ENCODE measurements around the gene KIF21A. TPM values are rescaled to one million over a fixed set of nuclear protein-coding genes. Genes with fewer than 3 reads are reported as not detected.

Gene KIF21A
- polyA plus RNA-seq, 1 of the 3 experiments (the other 2 are of a cell fraction): 3.6 TPM

DNA sequence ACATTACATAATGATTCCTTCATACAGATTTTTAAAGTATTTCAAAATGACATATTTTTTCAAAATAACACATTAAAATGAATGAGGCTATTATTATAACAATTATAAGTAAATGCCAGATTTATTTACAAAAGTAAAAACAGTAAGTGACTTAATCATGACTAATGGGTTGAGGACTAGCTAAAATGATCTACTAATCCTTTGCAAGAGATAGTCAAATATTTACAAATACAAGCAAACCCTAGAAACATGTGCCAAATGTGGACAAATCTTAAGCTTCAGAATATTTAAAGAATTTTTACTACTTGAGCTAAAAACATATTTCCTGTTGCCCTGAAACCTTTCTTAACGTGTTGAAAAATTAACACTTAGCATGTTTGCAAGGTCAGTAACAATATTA lies 74.8 kb downstream of the KIF21A start:
- Histone ChIP-seq H3K27me3 (ENCODE audit: insufficient read depth) (no peaks in the 10 kb centered on the region), H3K79me2 (ENCODE audit: insufficient read depth) (no peaks in the 10 kb centered on the region), H4K20me1 (ENCODE audit: insufficient read depth) (no peaks in the 10 kb centered on the region), H3K9me3 (no peaks in the 10 kb centered on the region), H3K9me2 (no peaks in the 10 kb centered on the region), H3K27ac (ENCODE audit: low read depth in 2 of 2, low read length in 1 of 2) (no peak overlapping the region; a peak in 1 of 4 replicates), H3K4me1 (ENCODE audit: control insufficient read depth in 1 of 2, insufficient read depth in 2 of 2, low read depth in 1 of 2, low read length in 1 of 2) (no peaks in the 10 kb centered on the region), H3K36me3 (replicated peaks in 1 of 2; ENCODE audit: control insufficient read depth in 1 of 2, insufficient read depth in 2 of 2, low read length in 1 of 2) (peaks cover 3 to 32% of the 10 kb centered on the region in 2 experiments), H3K4me3 (ENCODE audit: low read depth in 2 of 2, low read length in 1 of 2) (no peak overlapping the region), H2AFZ (ENCODE audit: low read depth) (no peak overlapping the region), H3K4me2 (no peak overlapping the region), H3F3A (replicated peaks; ENCODE audit: insufficient read depth) (no peaks in the 10 kb centered on the region), H3K9ac (no peak overlapping the region)
- CTCF ChIA-PET: interaction anchor here (1.1 to 1.2 kb wide), 3 partner anchors 18 to 75 kb away, joined by 3 to 5 read pairs (median 3); partner anchors contain the start of gene KIF21A
- 71% methylated on average over 1 of the region's 1 CpG for WGBS (ENCODE audit: low lambda C conversion rate)
- POLR2A ChIA-PET: no interaction called here
- TF ChIP-seq RXRA (IDR thresholded peaks at IDR 0.05; ENCODE audit: borderline replicate concordance, low read depth) (no peak), SIN3A (IDR thresholded peaks at IDR 0.05; ENCODE audit: borderline replicate concordance, low read depth, low read length) (no peak), RAD21 (IDR thresholded peaks at IDR 0.05; ENCODE audit: low read length) (no peak), RFX5 (IDR thresholded peaks at IDR 0.05; ENCODE audit: low read length) (no peak), POLR2AphosphoS5 (IDR thresholded peaks at IDR 0.05; ENCODE audit: low read depth, low read length) (no peak), NRF1 (IDR thresholded peaks at IDR 0.05; ENCODE audit: low read depth, low read length) (no peak), TEAD4 (IDR thresholded peaks at IDR 0.05; ENCODE audit: borderline replicate concordance, insufficient read depth) (no peak), SMC3 (IDR thresholded peaks at IDR 0.05; ENCODE audit: low read depth, low read length) (no peak), FOXM1 (IDR thresholded peaks at IDR 0.05; ENCODE audit: low read depth) (no peak), FOXJ3 (CRISPR knock-in tag; IDR thresholded peaks at IDR 0.05) (no peak), MEF2A (IDR thresholded peaks at IDR 0.05; ENCODE audit: borderline replicate concordance, low read depth) (no peak), JUND (IDR thresholded peaks at IDR 0.05) (no peak), RCOR1 (IDR thresholded peaks at IDR 0.05; ENCODE audit: low read length) (no peak)
- TF ChIP-seq, protein P1, sequence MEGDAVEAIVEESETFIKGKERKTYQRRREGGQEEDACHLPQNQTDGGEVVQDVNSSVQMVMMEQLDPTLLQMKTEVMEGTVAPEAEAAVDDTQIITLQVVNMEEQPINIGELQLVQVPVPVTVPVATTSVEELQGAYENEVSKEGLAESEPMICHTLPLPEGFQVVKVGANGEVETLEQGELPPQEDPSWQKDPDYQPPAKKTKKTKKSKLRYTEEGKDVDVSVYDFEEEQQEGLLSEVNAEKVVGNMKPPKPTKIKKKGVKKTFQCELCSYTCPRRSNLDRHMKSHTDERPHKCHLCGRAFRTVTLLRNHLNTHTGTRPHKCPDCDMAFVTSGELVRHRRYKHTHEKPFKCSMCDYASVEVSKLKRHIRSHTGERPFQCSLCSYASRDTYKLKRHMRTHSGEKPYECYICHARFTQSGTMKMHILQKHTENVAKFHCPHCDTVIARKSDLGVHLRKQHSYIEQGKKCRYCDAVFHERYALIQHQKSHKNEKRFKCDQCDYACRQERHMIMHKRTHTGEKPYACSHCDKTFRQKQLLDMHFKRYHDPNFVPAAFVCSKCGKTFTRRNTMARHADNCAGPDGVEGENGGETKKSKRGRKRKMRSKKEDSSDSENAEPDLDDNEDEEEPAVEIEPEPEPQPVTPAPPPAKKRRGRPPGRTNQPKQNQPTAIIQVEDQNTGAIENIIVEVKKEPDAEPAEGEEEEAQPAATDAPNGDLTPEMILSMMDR (IDR thresholded peaks at IDR 0.05): no peak
- TF ChIP-seq, protein P2, sequence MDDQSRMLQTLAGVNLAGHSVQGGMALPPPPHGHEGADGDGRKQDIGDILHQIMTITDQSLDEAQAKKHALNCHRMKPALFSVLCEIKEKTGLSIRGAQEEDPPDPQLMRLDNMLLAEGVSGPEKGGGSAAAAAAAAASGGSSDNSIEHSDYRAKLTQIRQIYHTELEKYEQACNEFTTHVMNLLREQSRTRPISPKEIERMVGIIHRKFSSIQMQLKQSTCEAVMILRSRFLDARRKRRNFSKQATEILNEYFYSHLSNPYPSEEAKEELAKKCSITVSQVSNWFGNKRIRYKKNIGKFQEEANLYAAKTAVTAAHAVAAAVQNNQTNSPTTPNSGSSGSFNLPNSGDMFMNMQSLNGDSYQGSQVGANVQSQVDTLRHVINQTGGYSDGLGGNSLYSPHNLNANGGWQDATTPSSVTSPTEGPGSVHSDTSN (IDR thresholded peaks at IDR 0.05): no peak
- TF ChIP-seq, protein P3, sequence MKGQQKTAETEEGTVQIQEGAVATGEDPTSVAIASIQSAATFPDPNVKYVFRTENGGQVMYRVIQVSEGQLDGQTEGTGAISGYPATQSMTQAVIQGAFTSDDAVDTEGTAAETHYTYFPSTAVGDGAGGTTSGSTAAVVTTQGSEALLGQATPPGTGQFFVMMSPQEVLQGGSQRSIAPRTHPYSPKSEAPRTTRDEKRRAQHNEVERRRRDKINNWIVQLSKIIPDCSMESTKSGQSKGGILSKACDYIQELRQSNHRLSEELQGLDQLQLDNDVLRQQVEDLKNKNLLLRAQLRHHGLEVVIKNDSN (IDR thresholded peaks at IDR 0.05; ENCODE audit: borderline replicate concordance, low read depth): no peak
- TF ChIP-seq, protein P4, sequence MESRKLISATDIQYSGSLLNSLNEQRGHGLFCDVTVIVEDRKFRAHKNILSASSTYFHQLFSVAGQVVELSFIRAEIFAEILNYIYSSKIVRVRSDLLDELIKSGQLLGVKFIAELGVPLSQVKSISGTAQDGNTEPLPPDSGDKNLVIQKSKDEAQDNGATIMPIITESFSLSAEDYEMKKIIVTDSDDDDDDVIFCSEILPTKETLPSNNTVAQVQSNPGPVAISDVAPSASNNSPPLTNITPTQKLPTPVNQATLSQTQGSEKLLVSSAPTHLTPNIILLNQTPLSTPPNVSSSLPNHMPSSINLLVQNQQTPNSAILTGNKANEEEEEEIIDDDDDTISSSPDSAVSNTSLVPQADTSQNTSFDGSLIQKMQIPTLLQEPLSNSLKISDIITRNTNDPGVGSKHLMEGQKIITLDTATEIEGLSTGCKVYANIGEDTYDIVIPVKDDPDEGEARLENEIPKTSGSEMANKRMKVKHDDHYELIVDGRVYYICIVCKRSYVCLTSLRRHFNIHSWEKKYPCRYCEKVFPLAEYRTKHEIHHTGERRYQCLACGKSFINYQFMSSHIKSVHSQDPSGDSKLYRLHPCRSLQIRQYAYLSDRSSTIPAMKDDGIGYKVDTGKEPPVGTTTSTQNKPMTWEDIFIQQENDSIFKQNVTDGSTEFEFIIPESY (IDR thresholded peaks at IDR 0.05; ENCODE audit: borderline replicate concordance, low read depth): no peak
- TF ChIP-seq, protein P5, sequence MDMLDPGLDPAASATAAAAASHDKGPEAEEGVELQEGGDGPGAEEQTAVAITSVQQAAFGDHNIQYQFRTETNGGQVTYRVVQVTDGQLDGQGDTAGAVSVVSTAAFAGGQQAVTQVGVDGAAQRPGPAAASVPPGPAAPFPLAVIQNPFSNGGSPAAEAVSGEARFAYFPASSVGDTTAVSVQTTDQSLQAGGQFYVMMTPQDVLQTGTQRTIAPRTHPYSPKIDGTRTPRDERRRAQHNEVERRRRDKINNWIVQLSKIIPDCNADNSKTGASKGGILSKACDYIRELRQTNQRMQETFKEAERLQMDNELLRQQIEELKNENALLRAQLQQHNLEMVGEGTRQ (IDR thresholded peaks at IDR 0.05; ENCODE audit: borderline replicate concordance, low read depth, low read length): no peak
- no peak for DNase-seq

Measured in SK-N-SH (cell line).